HCT116 (cell line): ENCODE results near the gene BTBD9.

Experiments used
- CEBPB ChIP-seq: IDR thresholded peaks from 2 replicates; pipeline ENCODE4 v1.6.1; 2012; ENCODE audit warnings: low read depth
- CTCF ChIP-seq, 3 experiments: fragments of 200-600 bp in 1 of 3; sonication (generic) in 1 of 3; IDR thresholded peaks in 2 of 3; conservative IDR thresholded peaks in 1 of 3; 2 replicates each; pipeline ENCODE4 v1.5.1; 2012 to 2017; ENCODE audit warnings: low read depth in 2 of 3, low read length in 2 of 3, antibody characterized with exemption in 1 of 3, borderline replicate concordance in 1 of 3, control low read depth in 1 of 3, mild to moderate bottlenecking in 1 of 3, mixed read lengths in 1 of 3, mixed run types in 1 of 3, moderate library complexity in 1 of 3; ENCODE audit not compliant: insufficient read depth in 1 of 3
- ELF1 ChIP-seq: IDR thresholded peaks from 2 replicates; pipeline ENCODE4 v1.6.1; 2012; ENCODE audit warnings: low read depth, borderline replicate concordance
- JUND ChIP-seq: IDR thresholded peaks from 2 replicates; pipeline ENCODE4 v1.6.1; 2012
- POLR2A ChIP-seq: IDR thresholded peaks from 2 replicates; pipeline ENCODE4 v1.7.0; 2011; ENCODE audit warnings: borderline replicate concordance; ENCODE audit not compliant: insufficient read depth, insufficient read length; ENCODE audit errors: extremely low read depth
- REST ChIP-seq: IDR thresholded peaks from 2 replicates; pipeline ENCODE4 v1.6.1; 2012; ENCODE audit warnings: low read depth
- SIN3A ChIP-seq: IDR thresholded peaks from 2 replicates; pipeline ENCODE4 v1.6.1; 2012; ENCODE audit warnings: low read depth
- SP1 ChIP-seq: IDR thresholded peaks from 2 replicates; pipeline ENCODE4 v1.6.1; 2012; ENCODE audit warnings: low read depth
- ZBTB33 ChIP-seq: IDR thresholded peaks from 2 replicates; pipeline ENCODE4 v1.6.1; 2011; ENCODE audit warnings: mild to moderate bottlenecking, low read length, moderate library complexity; ENCODE audit not compliant: insufficient replicate concordance; ENCODE audit errors: extremely low read depth
- ZNF274 ChIP-seq: fragments of 200-500 bp; sonication (Bioruptor generic); IDR thresholded peaks from 2 replicates; pipeline ENCODE4 v1.6.1; 2014; ENCODE audit warnings: mild to moderate bottlenecking, low read depth, low read length, inconsistent platforms

- TF ChIP-seq CEBPB (no peak), POLR2A (no peak), REST (no peak), ZNF274 (no peak), ELF1 (no peak), CTCF (IDR thresholded peaks at IDR 0.05 in 2 of 3, conservative IDR thresholded peaks at IDR 0.05 in 1 of 3; ENCODE audit: borderline replicate concordance in 1 of 3, insufficient read depth in 1 of 3, low read depth in 2 of 3, low read length in 2 of 3) (no peak), JUND (no peak), SIN3A (no peak), SP1 (no peak), ZBTB33 (no peak)
These were observed 210.2 kb downstream of the BTBD9 start for GRCh38 chr6:38429546-38429945.
